ENCODE results near the gene CEMIP. TPM values are rescaled to one million over a fixed set of nuclear protein-coding genes. Genes with fewer than 3 reads are reported as not detected.

Gene CEMIP
- total RNA-seq, 2 donors from 2014 or later, result 2.2 TPM; not detected in 1

DNA sequence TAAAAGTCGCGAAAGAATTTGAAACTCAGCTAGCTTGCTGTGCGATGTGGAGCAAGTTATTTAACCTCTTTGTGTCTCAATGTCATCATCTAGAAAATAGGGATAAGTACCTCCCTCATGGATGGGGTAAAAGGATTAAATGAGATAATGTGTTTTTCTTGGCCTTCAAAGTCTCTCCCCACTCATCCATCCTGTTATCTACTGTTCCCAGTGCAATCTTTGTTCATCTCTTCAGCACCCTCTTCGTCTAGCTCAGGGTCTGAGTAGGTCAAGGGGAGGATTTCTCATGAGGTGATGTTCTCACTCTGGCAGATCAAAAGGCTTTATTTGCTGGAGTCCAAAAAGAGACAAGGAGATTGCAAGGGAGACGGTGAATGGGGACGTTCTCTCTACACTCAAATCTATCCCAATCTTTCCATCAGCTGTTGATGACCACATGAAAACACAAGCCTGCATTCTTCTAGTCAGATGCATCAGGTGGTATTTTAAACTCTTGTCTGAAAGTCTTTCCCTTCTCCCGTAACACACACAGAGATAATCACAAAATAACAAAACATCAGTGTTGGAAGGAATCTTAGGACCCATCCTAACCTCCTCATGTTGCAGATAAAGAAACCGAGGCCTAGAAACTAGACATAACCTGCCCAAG, 209.1 kb downstream of the CEMIP start:
- 59 to 68% methylated on average over 4 to 8 of the region's 8 CpGs for WGBS, 2 experiments (ENCODE audit: insufficient coverage in 1 of 2, insufficient read length in 1 of 2)
- peaks cover 27% of the 10 kb centered on the region for H3K4me1 Mint-ChIP-seq
- H3K36me3 Mint-ChIP-seq (ENCODE audit: low read depth), result no peaks in the 10 kb centered on the region
- no peaks in the 10 kb centered on the region for H3K27me3 Mint-ChIP-seq (ENCODE audit: insufficient read depth)
- Histone ChIP-seq H3K4me1 (ENCODE audit: control insufficient read depth, insufficient read depth, low read length) (no peaks in the 10 kb centered on the region), H3K36me3 (ENCODE audit: control insufficient read depth, insufficient read depth, low read length) (peaks cover 5% of the 10 kb centered on the region), H3K9me3 (ENCODE audit: control insufficient read depth, low read length) (no peaks in the 10 kb centered on the region), H3K9ac (ENCODE audit: extremely low read depth, low read length, poor library complexity, severe bottlenecking) (peak overlapping the region; percentile 68), H3K27ac (ENCODE audit: low read depth, low read length) (no peak overlapping the region), H3K27me3 (ENCODE audit: control insufficient read depth, insufficient read depth, low read length, poor library complexity, severe bottlenecking) (no peaks in the 10 kb centered on the region), H3K4me3 (ENCODE audit: low read length) (peak overlapping the region; percentile 98)
- H3K9me3 Mint-ChIP-seq, result no peaks in the 10 kb centered on the region
- no peak for DNase-seq
- H3K27ac Mint-ChIP-seq, result peak overlapping the region; percentile 10
- H3K4me3 Mint-ChIP-seq, result peak overlapping the region; percentile 88
- TF ChIP-seq, protein P1, sequence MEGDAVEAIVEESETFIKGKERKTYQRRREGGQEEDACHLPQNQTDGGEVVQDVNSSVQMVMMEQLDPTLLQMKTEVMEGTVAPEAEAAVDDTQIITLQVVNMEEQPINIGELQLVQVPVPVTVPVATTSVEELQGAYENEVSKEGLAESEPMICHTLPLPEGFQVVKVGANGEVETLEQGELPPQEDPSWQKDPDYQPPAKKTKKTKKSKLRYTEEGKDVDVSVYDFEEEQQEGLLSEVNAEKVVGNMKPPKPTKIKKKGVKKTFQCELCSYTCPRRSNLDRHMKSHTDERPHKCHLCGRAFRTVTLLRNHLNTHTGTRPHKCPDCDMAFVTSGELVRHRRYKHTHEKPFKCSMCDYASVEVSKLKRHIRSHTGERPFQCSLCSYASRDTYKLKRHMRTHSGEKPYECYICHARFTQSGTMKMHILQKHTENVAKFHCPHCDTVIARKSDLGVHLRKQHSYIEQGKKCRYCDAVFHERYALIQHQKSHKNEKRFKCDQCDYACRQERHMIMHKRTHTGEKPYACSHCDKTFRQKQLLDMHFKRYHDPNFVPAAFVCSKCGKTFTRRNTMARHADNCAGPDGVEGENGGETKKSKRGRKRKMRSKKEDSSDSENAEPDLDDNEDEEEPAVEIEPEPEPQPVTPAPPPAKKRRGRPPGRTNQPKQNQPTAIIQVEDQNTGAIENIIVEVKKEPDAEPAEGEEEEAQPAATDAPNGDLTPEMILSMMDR (conservative IDR thresholded peaks at IDR 0.05), result no peak

DNA sequence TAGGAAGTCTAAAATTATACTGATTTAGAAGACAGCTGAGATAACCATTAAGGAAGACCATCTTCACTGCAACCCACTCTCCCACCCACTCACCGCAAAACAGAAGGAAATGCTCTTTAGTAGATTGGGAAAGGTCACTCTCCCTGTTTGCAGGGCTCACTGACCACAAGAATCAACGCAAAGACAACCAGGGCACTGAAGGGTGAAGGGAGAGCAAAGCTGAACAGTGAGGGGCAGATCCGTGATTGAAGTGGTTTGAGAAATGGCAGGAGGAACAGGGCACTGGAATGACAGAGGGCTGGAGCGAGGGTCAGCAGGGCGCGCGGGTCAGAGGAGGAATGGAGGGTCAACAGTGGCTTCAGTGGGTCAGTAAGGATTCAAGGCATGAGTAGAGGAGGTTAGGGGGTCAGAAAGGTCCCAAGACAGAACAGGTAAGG, 209.9 kb downstream of the CEMIP start:
- no peaks in the 10 kb centered on the region for H3K4me1 ChIP-seq (ENCODE audit: control insufficient read depth, insufficient read depth, low read length)
- 0% methylated on average over 2 to 7 of the region's 7 CpGs for WGBS, 2 experiments (ENCODE audit: insufficient coverage in 1 of 2, insufficient read length in 1 of 2)
- H3K4me3 Mint-ChIP-seq, result peak overlapping the region; percentile 88
- no peaks in the 10 kb centered on the region for H3K36me3 Mint-ChIP-seq (ENCODE audit: low read depth)
- TF ChIP-seq, protein P1 (conservative IDR thresholded peaks at IDR 0.05), result no peak
- H3K36me3 ChIP-seq (ENCODE audit: control insufficient read depth, insufficient read depth, low read length), result peaks cover 5% of the 10 kb centered on the region
- no peaks in the 10 kb centered on the region for H3K9me3 Mint-ChIP-seq
- H3K4me3 ChIP-seq (ENCODE audit: low read length), result peak overlapping the region; percentile 98
- H3K4me1 Mint-ChIP-seq, result peaks cover 27% of the 10 kb centered on the region
- no peaks in the 10 kb centered on the region for H3K9me3 ChIP-seq (ENCODE audit: control insufficient read depth, low read length)
- H3K27me3 Mint-ChIP-seq (ENCODE audit: insufficient read depth), result no peaks in the 10 kb centered on the region
- H3K27me3 ChIP-seq (ENCODE audit: control insufficient read depth, insufficient read depth, low read length, poor library complexity, severe bottlenecking), result no peaks in the 10 kb centered on the region
- DNase-seq, result no peak
- H3K27ac ChIP-seq (ENCODE audit: low read depth, low read length), result peak overlapping the region; percentile 27
- H3K27ac Mint-ChIP-seq, result peak overlapping the region; percentile 95
- H3K9ac ChIP-seq (ENCODE audit: extremely low read depth, low read length, poor library complexity, severe bottlenecking), result peak overlapping the region; percentile 68

GRCh38 chr15:80989518-80990478, 210.6 kb downstream of the CEMIP start, which contains the start of gene MESD:
Gene MESD, minus strand, starts transcription at chr15:80989819. Its CDS starts 28 bp downstream, at chr15:80989791.
- TF ChIP-seq, protein P1 (conservative IDR thresholded peaks at IDR 0.05), result no peak
- Histone ChIP-seq H3K4me3 (ENCODE audit: low read length) (peak within 1 kb of the TSS; percentile 98), H3K4me1 (ENCODE audit: control insufficient read depth, insufficient read depth, low read length) (no peaks in the 10 kb centered on the region), H3K9ac (ENCODE audit: extremely low read depth, low read length, poor library complexity, severe bottlenecking) (peak within 1 kb of the TSS; percentile 68), H3K27me3 (ENCODE audit: control insufficient read depth, insufficient read depth, low read length, poor library complexity, severe bottlenecking) (no peaks in the 10 kb centered on the region), H3K9me3 (ENCODE audit: control insufficient read depth, low read length) (no peaks in the 10 kb centered on the region), H3K36me3 (ENCODE audit: control insufficient read depth, insufficient read depth, low read length) (peaks cover 5% of the 10 kb centered on the region), H3K27ac (ENCODE audit: low read depth, low read length) (peak within 1 kb of the TSS; percentile 27)
- H3K4me1 Mint-ChIP-seq, result peaks cover 27% of the 10 kb centered on the region
- peak within 1 kb of the TSS; percentile 95 for H3K27ac Mint-ChIP-seq
- DNase-seq, result peak; percentile 99
- no peaks in the 10 kb centered on the region for H3K9me3 Mint-ChIP-seq
- no peaks in the 10 kb centered on the region for H3K36me3 Mint-ChIP-seq (ENCODE audit: low read depth)
- H3K27me3 Mint-ChIP-seq (ENCODE audit: insufficient read depth), result no peaks in the 10 kb centered on the region
- WGBS, 2 experiments (ENCODE audit: insufficient coverage in 1 of 2, insufficient read length in 1 of 2), result 3 to 5% methylated on average over 22 to 63 of the region's 63 CpGs
- peak within 1 kb of the TSS; percentile 88 for H3K4me3 Mint-ChIP-seq
